ENCODE data around the gene HNRNPA3. TPM values are rescaled to one million over a fixed set of nuclear protein-coding genes. Genes with fewer than 3 reads are reported as not detected.

The HNRNPA3 gene
- total and polyA plus RNA-seq, 2 of the 13 experiments (the other 11 are each of a cell fraction or from before 2014, with no cell fraction given) = 73.3 to 97.7 TPM

- TF ChIP-seq KIAA2018 (CRISPR knock-in tag; IDR thresholded peaks at IDR 0.05; ENCODE audit: borderline replicate concordance) (no peak), ZNF644 (CRISPR knock-in tag; IDR thresholded peaks at IDR 0.05; ENCODE audit: low read depth) (peak; percentile 97), ZFP90 (CRISPR knock-in tag; IDR thresholded peaks at IDR 0.05; ENCODE audit: borderline replicate concordance) (no peak; the same call in 1 of the 2 replicates), PREB (CRISPR knock-in tag; IDR thresholded peaks at IDR 0.05) (no peak), SMC3 (IDR thresholded peaks at IDR 0.05; ENCODE audit: low read length) (peak; percentile 47; the same call in 1 of the 2 replicates), ZFY (CRISPR knock-in tag; IDR thresholded peaks at IDR 0.05) (peak; percentile 44; the same call in 1 of the 2 replicates), ZNF670 (CRISPR knock-in tag; IDR thresholded peaks at IDR 0.05; ENCODE audit: borderline replicate concordance) (peak; percentile 56; the same call in 1 of the 2 replicates)
- TF ChIP-seq, protein P1, sequence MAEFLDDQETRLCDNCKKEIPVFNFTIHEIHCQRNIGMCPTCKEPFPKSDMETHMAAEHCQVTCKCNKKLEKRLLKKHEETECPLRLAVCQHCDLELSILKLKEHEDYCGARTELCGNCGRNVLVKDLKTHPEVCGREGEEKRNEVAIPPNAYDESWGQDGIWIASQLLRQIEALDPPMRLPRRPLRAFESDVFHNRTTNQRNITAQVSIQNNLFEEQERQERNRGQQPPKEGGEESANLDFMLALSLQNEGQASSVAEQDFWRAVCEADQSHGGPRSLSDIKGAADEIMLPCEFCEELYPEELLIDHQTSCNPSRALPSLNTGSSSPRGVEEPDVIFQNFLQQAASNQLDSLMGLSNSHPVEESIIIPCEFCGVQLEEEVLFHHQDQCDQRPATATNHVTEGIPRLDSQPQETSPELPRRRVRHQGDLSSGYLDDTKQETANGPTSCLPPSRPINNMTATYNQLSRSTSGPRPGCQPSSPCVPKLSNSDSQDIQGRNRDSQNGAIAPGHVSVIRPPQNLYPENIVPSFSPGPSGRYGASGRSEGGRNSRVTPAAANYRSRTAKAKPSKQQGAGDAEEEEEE (CRISPR knock-in tag; IDR thresholded peaks at IDR 0.05; ENCODE audit: borderline replicate concordance) = peak; percentile 92; the same call in 1 of the 2 replicates
- TF ChIP-seq, protein P2, sequence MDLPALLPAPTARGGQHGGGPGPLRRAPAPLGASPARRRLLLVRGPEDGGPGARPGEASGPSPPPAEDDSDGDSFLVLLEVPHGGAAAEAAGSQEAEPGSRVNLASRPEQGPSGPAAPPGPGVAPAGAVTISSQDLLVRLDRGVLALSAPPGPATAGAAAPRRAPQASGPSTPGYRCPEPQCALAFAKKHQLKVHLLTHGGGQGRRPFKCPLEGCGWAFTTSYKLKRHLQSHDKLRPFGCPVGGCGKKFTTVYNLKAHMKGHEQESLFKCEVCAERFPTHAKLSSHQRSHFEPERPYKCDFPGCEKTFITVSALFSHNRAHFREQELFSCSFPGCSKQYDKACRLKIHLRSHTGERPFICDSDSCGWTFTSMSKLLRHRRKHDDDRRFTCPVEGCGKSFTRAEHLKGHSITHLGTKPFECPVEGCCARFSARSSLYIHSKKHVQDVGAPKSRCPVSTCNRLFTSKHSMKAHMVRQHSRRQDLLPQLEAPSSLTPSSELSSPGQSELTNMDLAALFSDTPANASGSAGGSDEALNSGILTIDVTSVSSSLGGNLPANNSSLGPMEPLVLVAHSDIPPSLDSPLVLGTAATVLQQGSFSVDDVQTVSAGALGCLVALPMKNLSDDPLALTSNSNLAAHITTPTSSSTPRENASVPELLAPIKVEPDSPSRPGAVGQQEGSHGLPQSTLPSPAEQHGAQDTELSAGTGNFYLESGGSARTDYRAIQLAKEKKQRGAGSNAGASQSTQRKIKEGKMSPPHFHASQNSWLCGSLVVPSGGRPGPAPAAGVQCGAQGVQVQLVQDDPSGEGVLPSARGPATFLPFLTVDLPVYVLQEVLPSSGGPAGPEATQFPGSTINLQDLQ (CRISPR knock-in tag; IDR thresholded peaks at IDR 0.05) = no peak
- TF ChIP-seq, protein P3, sequence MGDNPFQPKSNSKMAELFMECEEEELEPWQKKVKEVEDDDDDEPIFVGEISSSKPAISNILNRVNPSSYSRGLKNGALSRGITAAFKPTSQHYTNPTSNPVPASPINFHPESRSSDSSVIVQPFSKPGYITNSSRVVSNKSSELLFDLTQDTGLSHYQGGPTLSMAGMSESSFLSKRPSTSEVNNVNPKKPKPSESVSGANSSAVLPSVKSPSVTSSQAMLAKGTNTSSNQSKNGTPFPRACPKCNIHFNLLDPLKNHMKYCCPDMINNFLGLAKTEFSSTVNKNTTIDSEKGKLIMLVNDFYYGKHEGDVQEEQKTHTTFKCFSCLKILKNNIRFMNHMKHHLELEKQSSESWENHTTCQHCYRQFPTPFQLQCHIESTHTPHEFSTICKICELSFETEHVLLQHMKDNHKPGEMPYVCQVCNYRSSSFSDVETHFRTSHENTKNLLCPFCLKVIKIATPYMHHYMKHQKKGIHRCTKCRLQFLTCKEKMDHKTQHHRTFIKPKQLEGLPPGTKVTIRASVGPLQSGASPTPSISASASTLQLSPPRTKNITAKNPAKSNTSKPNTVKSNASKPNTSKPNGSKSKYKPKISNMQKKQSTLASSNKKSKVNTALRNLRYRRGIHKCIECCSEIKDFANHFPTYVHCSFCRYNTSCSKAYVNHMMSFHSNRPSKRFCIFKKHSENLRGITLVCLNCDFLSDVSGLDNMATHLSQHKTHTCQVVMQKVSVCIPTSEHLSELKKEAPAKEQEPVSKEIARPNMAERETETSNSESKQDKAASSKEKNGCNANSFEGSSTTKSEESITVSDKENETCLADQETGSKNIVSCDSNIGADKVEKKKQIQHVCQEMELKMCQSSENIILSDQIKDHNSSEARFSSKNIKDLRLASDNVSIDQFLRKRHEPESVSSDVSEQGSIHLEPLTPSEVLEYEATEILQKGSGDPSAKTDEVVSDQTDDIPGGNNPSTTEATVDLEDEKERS (CRISPR knock-in tag; IDR thresholded peaks at IDR 0.05) = peak; percentile 83; the same call in 1 of the 2 replicates
Measured at GRCh38 chr2:177187631-177188312, 24.8 kb upstream of the HNRNPA3 start (continued).

Data from HepG2 (cell line).